Measurements from ENCODE around the gene HOXB7.

HOXB7 gene

GRCh38 chr17:48559122-48559839 lies 51.5 kb downstream of the HOXB7 start:
- peak overlapping the region; percentile 46 for H3K4me3 ChIP-seq (ENCODE audit: low read depth, low read length)
- TF ChIP-seq, protein P1, sequence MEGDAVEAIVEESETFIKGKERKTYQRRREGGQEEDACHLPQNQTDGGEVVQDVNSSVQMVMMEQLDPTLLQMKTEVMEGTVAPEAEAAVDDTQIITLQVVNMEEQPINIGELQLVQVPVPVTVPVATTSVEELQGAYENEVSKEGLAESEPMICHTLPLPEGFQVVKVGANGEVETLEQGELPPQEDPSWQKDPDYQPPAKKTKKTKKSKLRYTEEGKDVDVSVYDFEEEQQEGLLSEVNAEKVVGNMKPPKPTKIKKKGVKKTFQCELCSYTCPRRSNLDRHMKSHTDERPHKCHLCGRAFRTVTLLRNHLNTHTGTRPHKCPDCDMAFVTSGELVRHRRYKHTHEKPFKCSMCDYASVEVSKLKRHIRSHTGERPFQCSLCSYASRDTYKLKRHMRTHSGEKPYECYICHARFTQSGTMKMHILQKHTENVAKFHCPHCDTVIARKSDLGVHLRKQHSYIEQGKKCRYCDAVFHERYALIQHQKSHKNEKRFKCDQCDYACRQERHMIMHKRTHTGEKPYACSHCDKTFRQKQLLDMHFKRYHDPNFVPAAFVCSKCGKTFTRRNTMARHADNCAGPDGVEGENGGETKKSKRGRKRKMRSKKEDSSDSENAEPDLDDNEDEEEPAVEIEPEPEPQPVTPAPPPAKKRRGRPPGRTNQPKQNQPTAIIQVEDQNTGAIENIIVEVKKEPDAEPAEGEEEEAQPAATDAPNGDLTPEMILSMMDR (IDR thresholded peaks at IDR 0.05; ENCODE audit: low read depth, low read length): no peak

- peak overlapping the region; percentile 46 for H3K4me3 ChIP-seq (ENCODE audit: low read depth, low read length)
- TF ChIP-seq, protein P1 (IDR thresholded peaks at IDR 0.05; ENCODE audit: low read depth, low read length): no peak
Observed at GRCh38 chr17:48558831-48559121, 52.0 kb downstream of the HOXB7 start.

- peak overlapping the region; percentile 46 for H3K4me3 ChIP-seq (ENCODE audit: low read depth, low read length)
- TF ChIP-seq, protein P1 (IDR thresholded peaks at IDR 0.05; ENCODE audit: low read depth, low read length): no peak
Observed at GRCh38 chr17:48558057-48558830, 52.6 kb downstream of the HOXB7 start.
